NCI-H226 (cell line): Measurements from ENCODE around the gene CCNE1.
"Not testable (repeated sequence)": the region's sequence is repeated elsewhere in the genome, so short reads cannot be mapped to it uniquely, and the experiment has no call there.

Experiments
- DNase-seq: peaks from one replicate; pipeline ENCODE4 v3.0.0-alpha.2; 2015

Gene CCNE1

GRCh38 chr19:29819300-29819699 is 7.5 kb downstream of the CCNE1 start:
- DNase-seq = no peak

DNA sequence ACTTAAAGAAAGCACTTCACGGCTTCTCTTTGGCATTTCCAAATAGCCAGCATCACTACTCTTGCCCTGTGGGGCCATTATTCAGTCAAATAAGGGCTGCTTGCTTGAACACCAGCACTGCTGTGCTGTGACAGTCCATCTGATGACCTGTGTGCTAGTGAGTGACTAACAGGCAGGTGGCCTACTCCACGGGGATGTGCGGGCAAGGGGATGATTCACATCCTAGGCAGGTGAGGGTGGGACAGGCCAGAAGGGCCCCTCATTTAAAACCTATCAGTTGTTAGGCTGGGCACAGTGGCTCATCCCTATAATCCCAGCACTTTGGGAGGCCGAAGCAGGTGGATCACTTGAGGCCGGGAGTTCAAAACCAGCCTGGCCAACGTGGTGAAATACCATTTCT is 8.2 kb downstream of the CCNE1 start:
- DNase-seq = no peak

DNA sequence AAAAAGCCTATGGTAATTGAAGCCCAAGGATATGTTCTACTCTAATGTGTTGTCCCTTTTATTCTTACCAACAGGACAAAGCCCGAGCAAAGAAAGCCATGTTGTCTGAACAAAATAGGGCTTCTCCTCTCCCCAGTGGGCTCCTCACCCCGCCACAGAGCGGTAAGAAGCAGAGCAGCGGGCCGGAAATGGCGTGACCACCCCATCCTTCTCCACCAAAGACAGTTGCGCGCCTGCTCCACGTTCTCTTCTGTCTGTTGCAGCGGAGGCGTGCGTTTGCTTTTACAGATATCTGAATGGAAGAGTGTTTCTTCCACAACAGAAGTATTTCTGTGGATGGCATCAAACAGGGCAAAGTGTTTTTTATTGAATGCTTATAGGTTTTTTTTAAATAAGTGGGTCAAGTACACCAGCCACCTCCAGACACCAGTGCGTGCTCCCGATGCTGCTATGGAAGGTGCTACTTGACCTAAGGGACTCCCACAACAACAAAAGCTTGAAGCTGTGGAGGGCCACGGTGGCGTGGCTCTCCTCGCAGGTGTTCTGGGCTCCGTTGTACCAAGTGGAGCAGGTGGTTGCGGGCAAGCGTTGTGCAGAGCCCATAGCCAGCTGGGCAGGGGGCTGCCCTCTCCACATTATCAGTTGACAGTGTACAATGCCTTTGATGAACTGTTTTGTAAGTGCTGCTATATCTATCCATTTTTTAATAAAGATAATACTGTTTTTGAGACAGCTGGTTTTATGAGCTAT is 12.0 kb downstream of the CCNE1 start:
- no peak for DNase-seq

- DNase-seq = not testable (repeated sequence)
These were observed 13.5 kb downstream of the CCNE1 start for GRCh38 chr19:29825263-29825662.

DNA sequence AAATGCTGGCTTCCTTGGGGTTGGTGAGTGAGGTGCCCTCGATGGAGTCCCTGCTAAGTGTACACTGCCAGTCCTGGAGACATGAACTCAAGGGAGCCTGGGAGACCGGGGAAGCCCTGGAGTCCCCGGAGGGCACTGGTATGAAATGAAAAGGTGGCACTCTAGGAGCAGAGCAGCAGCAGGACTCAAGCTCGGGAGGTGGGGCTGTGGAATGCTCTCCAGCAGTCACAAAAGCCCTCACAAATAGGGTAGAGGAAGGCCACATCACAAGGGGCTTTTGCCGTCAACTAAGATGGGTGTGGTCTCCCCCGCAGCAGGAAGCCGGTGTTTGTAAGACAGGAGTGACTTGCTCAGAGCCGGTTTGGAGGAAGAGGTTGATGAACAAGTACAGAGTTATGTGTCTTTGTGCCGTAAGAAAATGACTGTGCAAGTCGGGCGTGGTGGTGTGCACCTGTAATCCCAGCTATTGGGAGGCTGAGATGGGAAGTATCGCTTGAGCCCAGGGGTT is 19.3 kb downstream of the CCNE1 start:
- no peak for DNase-seq

DNA sequence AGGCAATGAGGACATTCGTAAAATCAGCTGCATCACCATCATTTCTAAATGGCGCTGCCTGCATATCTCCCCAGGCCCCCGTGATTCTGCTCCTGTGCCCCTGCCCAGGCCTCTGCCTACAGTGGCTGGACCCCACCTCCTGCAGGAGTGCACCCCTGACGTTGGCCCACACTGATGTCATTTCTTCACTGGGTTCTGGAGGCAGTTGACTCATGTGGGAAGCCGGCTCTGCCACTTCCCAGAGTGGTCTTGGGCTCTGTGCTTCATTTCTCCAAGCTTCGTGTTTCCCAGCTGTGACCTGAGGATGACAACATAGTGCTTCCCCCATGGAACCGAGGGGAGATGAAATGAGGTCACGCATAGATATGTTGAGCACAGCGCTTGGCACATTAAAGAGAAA is 19.9 kb downstream of the CCNE1 start:
- no peak for DNase-seq

GRCh38 chr19:29832801-29833200 is 21.0 kb downstream of the CCNE1 start:
- no peak for DNase-seq

DNA sequence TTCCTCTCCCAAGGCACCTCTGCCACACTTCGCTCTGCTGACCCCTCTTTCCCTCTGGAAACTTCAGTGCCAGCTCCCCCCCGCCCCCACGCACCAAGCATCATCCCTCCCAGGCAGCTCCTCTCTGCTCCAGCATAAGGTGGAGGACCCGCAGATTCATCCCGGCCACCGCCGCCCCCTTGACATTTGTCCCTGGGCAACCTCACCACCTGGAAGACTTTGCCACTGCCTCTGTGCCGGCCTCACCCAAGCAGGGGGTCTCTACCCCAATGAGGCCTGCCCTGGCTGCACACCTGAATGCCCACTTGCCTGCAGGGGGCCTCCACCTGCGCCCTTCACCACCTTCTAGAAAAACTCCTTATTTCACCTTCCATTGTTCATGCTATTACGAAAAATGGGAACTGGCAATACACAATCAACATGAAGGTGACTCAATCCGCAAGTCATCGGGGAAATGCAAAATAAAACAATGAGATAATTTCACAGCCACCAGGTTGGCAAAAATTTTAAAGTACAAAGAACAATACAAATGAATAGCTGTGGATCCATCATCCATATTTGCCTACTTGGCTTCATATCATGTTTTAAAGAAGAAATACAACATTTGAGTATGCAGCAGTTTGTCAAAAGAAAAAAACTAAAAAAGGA is 21.9 kb downstream of the CCNE1 start:
- DNase-seq = no peak

- DNase-seq = no peak
These were observed 23.4 kb downstream of the CCNE1 start for GRCh38 chr19:29834991-29835846.

GRCh38 chr19:29836409-29836825 is 24.6 kb downstream of the CCNE1 start:
- DNase-seq = no peak

DNA sequence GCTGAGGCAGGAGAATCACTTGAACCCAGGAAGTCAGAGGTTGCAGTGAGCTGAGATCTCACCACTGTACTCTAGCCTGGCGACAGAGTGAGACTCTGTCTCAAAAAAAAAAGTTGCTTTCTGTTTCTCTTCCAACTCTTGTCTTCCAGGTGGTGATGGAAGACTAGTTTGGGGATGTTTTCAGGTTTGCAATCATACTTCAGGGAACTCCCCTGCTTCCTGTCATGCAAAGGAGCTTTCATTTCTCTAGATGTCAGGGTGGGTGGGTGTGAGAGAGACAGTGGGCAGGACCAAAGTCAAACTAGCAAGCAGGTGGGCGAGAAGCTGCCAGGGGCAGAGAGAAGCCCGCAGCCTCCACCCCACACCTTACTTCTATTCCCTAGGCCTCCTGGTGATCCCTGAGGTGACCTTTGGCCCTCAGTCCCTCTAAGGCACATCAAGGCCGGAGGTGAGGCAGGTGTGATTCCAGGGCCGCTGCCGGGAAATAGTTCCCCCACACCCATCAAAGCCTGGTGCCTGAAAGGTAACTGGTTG is 25.7 kb downstream of the CCNE1 start:
- no peak for DNase-seq

DNA sequence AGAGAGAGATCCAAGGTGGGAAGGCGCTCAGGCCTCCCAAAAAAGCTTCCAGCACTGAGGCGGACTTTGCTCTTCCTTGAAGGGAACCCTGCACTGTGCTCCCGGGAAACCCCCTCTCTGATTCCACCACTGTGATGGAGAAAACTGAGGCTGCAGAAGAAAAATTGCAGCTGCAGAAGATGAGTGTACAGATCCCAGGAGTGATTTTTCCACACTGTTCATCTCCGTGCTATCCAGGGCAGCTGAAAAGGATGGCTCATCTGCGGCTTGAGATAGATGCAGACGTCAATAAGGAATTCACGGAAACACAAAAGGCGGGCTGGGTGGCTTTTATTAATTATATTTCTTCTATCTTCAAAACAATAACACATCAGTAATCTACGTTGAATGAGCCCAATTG is 26.2 kb downstream of the CCNE1 start:
- DNase-seq = no peak

DNA sequence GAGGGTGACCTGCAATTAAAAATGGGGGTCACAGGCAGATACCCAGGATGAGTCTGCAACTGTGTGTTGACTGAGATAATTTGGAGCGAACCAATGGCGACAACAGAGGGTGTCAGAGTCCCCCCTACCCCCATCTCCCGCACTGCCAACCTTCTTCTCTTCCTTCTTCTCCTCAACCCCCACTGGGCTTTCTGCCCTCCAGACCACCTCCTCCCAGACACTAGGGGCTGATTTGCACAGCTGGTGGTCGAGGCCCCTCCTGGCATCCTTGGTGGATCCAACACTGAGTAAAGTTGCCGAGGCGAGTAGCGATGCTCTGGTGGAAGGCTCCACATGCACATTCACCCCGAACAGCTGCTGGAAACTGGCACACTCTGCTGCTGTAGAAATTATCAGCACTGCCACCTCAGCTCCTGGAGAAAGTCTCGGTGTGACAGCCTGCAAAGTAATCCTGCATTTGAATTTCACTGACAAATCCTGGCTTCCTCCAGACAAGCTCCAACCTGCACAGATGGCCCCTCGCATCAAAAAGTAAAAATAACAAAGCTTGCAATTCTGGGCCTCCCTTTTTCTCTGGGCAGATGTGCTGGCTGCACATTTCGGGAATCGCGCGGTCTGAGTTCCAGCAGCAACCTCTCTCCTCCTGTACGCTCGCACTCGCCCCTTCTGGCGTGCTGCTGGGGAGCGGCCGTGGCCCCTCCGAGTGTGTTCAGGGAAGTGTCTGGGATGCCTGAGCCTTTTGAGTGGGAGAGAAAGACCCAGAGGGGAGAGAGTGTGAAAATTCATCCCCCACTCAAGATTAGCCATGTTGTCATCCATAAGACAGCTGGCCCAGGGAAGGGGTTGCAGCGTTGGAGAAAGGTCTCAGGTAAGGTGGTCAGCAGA is 28.5 kb downstream of the CCNE1 start:
- no peak for DNase-seq

GRCh38 chr19:29841209-29841558 is 29.4 kb downstream of the CCNE1 start:
- DNase-seq = no peak

GRCh38 chr19:29841559-29842367 is 30.0 kb downstream of the CCNE1 start:
- DNase-seq = peak; percentile 50

DNA sequence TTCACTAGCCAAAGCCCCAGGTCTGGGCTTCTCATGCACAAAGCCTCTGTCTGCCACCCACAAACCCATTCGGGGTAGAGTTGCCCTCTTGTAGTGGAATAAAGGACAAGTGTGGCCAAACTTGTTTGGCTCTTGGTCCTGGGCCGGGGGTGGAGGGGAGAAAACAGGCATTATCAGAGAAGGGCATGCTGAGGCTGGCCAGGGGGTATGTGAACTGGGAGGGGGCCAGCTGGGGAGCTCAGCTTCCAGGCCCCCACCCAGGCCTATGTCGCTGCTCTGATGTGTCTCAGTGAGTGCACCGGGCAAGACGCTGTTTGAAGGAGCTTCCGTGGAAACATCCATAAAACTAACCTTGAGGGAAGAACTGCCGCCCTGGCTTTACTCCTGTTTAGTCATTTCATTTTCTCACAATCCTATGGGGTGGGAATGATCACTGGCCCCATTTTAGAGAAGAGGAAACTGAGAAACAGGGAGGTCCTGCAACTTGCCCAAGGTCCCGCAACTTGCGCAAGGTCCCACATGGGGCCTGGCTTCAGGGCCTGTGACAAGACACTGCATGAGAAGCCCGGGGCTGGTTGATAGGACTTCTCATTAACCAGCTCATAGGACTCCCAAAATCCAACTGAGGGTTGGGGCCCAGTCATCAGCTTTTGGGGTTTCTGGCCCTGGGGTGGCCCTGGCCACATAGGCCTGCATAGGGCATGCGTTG is 30.8 kb downstream of the CCNE1 start:
- DNase-seq = no peak

DNA sequence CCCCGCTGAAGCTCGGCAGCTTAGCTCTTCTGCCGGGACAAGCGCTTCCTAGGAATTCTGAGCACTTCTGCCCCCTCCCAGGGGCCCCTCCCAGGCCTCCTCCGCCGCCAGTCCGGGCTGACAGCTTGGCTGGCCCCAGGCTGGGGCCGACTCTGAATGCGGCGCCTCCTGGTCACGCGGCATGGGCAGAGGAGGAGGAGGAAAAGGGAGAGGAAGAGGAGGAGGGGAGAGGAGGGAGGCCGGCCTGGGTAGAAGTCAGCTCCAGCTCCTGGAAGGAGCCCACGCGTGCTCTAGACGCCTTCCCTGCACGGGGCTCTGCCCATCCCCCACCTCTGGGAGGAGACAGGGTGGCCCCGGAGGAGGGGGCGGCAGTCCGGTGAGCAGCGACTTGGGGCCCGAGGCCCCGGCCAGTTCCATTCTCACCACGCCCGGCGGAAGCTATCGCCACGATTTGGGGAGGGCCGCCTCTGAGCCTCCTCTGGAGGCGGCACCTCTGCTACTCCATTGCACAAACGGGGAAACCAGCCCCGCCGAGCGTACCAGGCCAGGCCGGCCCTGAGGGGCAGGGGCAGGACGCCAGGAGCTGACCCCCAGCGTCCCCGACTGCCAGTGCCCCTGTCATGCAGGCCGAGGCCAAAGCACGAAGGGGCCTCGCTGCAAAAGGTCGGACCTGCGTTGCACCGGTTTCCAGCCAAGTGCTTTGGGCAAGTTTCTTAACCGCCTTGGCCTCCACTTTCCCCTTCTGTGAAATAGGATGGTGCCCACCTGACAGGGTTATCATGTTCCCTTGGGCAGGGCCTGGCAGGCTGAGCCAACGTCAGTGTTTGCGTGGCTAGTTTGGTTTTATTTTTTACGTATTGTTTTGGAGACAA is 31.6 kb downstream of the CCNE1 start:
- DNase-seq = no peak

DNA sequence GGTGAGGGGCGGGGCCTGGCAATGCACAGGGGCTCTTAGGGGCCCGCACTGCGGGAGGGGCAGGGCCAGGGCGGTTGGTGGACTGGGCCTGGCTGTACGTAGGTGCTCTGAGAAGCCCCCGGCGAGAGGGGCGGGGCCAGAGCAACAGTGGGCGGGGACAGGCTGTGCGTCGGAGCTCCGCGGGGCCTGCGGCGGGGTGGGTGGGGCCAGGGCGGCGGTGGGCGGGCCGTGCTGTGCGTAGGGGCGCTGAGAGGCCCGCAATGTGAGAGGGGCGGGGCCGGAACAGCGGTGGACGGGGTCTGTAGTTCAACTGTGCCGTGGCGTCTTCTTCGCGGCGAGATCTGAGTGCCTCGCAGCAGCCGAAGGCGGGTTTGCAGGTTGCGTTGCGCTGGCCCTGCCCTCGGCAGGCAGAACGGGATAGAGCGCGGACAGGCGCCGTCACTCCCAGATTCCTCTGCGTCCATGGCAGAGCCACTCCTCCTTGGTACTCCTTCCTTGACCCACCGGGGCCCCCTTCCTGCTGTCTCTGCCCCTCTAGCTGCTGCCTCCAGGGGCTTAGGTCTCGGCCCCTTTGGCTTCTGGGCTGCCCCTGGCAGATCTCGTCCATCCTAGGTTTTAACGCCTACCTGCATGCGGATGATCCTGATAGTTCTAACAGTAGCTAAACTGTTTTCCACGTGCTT is 33.2 kb downstream of the CCNE1 start:
- DNase-seq = peak; percentile 85

DNA sequence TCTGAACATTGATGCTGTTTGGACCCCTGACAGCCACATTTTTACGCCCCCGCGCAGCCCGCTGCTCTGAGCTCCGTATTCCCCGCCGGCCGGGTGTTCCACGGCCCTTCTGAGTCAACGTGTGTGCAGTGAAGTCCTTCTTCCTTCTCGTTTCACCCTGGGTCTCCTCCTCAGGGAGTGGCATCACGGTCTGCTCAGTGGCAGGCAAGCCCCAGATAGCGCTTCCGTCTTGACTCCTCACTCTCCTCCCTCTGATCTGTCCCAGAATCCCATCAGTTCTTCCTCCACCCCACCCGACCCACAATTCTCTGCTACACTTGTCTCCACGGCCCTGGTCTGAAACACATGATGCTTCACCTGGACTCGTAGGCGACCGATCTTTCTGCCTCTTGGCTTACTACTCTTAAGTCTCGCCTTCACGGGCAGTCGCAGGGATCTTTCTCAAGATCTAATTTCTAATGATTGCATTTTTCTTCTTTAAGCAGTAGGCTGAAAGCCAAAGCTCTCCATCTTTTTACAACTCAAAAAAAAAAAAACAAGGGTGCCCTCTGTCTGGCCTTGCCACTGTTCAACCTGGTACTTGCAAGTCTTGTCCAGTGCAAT is 33.9 kb downstream of the CCNE1 start:
- DNase-seq = peak; percentile 42
